Measurements from ENCODE around the gene ZNF197. TPM values are rescaled to one million over a fixed set of nuclear protein-coding genes. Genes with fewer than 3 reads are reported as not detected.
A peak's percentile ranks its signal among the peaks of the same experiment; 100 is the strongest.
"Not testable (repeated sequence)": the region's sequence is repeated elsewhere in the genome, so short reads cannot be mapped to it uniquely, and the experiment has no call there.

ZNF197 gene
- total RNA-seq, 2 experiments from 2014 or later, result 10.6 to 11.4 TPM

DNA sequence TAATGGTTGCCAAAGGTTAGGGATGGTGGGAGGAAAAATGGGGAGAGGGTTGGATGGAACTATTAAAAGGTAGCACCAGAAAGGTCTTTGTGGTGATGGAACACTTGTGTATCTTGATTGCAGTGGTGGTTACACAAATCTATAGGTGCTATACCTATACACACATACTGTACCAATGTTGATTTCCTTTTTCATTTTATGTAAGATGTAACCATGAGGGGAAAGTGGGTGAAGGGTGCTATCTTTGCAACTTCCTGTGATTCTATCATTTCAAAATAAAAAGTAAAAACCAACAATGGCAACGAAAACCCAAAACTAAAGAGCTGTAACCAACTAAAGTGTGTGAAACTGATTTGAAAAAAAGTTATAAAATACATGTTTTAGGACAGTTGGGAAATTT is 22.9 kb downstream of the ZNF197 start:
- DNase-seq, result no peak
- Mint-ChIP-seq H3K27ac (no peak overlapping the region), H3K4me1 (peaks cover 8% of the 10 kb centered on the region), H3K9me3 (peaks cover 44% of the 10 kb centered on the region), H3K36me3 (peaks cover 70% of the 10 kb centered on the region), H3K27me3 (no peaks in the 10 kb centered on the region), H3K4me3 (peak overlapping the region; percentile 88)

- H3K36me3 Mint-ChIP-seq, result peaks cover 68% of the 10 kb centered on the region
- peaks cover 39% of the 10 kb centered on the region for H3K9me3 Mint-ChIP-seq
Observed at GRCh38 chr3:44648564-44649229, 23.9 kb downstream of the ZNF197 start, which contains the start of gene ZNF35. ZNF35 (plus strand) TSS chr3:44648732; CDS start chr3:44651068, 2,336 bp downstream.

GRCh38 chr3:44649709-44650108 is 24.9 kb downstream of the ZNF197 start:
- DNase-seq, result no peak
- Mint-ChIP-seq H3K4me3 (no peak overlapping the region), H3K27me3 (no peaks in the 10 kb centered on the region), H3K4me1 (peaks cover 8% of the 10 kb centered on the region), H3K27ac (no peak overlapping the region), H3K36me3 (peaks cover 73% of the 10 kb centered on the region), H3K9me3 (peaks cover 45% of the 10 kb centered on the region)

More at GRCh38 chr3:44648564-44649229, 23.9 kb downstream of the ZNF197 start, which contains the start of gene ZNF35:
- DNase-seq, result peak; percentile 55
- H3K27ac Mint-ChIP-seq, result peak within 1 kb of the TSS; percentile 63
- H3K4me1 Mint-ChIP-seq, result peaks cover 8% of the 10 kb centered on the region
- H3K27me3 Mint-ChIP-seq, result no peaks in the 10 kb centered on the region
- H3K4me3 Mint-ChIP-seq, result peak within 1 kb of the TSS; percentile 88

DNA sequence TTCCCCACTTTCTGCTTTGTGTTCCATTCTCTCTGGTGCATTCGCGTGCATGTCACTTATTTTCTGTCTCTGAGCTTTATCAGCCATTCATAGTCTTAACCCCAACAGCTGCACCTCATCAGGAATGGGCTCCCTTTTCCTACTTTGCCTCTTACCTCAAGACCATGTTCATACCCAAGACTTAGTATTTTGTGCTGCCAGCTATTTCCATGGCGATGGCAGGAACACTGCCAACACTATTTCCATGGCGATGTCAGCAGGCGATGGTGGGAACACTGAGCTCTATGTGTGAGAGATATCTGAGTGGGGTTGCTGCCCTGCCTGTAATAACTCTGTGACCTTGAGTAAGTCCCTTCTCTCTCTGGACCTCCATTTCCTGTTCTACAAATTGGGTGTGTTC is 29.2 kb downstream of the ZNF197 start:
- peaks cover 2% of the 10 kb centered on the region for H3K4me1 Mint-ChIP-seq
- peaks cover 73% of the 10 kb centered on the region for H3K36me3 Mint-ChIP-seq
- peaks cover 45% of the 10 kb centered on the region for H3K9me3 Mint-ChIP-seq
- H3K27ac Mint-ChIP-seq, result no peak overlapping the region
- H3K27me3 Mint-ChIP-seq, result no peaks in the 10 kb centered on the region
- DNase-seq, result no peak
- no peak overlapping the region for H3K4me3 Mint-ChIP-seq

DNA sequence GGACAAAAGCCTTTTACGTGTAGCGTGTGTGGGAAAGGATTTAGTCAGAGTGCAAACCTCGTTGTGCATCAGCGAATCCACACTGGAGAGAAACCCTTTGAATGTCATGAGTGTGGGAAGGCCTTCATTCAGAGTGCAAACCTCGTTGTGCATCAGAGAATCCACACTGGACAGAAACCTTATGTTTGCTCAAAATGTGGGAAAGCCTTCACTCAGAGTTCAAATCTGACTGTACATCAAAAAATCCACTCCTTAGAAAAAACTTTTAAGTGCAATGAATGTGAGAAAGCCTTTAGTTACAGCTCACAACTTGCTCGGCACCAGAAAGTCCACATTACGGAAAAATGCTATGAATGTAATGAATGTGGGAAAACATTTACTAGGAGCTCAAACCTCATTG is 34.2 kb downstream of the ZNF197 start:
- no peak for DNase-seq
- Mint-ChIP-seq H3K4me3 (no peak overlapping the region), H3K9me3 (peaks cover 57% of the 10 kb centered on the region), H3K4me1 (no peaks in the 10 kb centered on the region), H3K36me3 (peaks cover 70% of the 10 kb centered on the region), H3K27ac (no peak overlapping the region), H3K27me3 (no peaks in the 10 kb centered on the region)

DNA sequence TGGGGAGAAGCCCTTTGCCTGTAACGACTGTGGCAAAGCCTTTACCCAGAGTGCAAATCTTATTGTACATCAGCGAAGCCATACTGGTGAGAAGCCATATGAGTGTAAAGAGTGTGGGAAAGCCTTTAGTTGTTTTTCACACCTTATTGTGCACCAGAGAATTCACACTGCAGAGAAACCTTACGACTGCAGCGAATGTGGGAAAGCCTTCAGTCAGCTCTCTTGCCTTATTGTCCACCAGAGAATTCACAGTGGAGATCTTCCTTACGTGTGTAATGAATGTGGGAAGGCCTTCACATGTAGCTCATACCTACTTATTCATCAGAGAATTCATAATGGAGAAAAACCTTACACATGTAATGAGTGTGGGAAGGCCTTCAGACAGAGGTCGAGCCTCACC is 34.6 kb downstream of the ZNF197 start:
- Mint-ChIP-seq H3K27ac (no peak overlapping the region), H3K27me3 (no peaks in the 10 kb centered on the region), H3K4me3 (no peak overlapping the region), H3K9me3 (peaks cover 57% of the 10 kb centered on the region), H3K4me1 (no peaks in the 10 kb centered on the region), H3K36me3 (peaks cover 68% of the 10 kb centered on the region)
- DNase-seq, result no peak

- Mint-ChIP-seq H3K4me1 (no peaks in the 10 kb centered on the region), H3K9me3 (peaks cover 62% of the 10 kb centered on the region), H3K36me3 (peaks cover 68% of the 10 kb centered on the region), H3K27me3 (no peaks in the 10 kb centered on the region), H3K27ac (no peak overlapping the region), H3K4me3 (no peak overlapping the region)
- no peak for DNase-seq
Observed at GRCh38 chr3:44661189-44661588, 36.4 kb downstream of the ZNF197 start.

GRCh38 chr3:44665173-44665572 is 40.3 kb downstream of the ZNF197 start:
- Mint-ChIP-seq H3K27me3 (no peaks in the 10 kb centered on the region), H3K36me3 (peaks cover 37% of the 10 kb centered on the region), H3K9me3 (peaks cover 40% of the 10 kb centered on the region), H3K27ac (no peak overlapping the region), H3K4me3 (no peak overlapping the region), H3K4me1 (no peaks in the 10 kb centered on the region)
- DNase-seq, result no peak

DNA sequence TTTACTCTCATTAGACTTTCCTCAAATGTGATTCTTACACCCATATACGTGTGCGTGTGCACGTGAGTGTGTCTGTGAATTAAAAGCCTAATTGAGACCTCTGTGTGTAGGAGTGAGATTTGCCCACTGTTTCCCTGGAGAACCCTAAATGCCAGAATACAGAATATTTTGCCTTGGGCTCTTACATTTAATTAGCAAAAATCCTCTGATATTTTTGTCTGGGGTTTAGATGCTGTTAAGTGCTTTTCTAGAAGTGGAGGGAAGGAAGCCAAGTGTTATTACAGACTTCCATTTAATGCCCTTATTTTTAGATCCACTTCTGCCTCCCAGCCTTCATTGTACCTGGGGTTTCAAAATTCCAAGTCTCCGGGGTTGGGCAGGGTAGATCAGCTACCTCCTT is 41.5 kb downstream of the ZNF197 start:
- peaks cover 34% of the 10 kb centered on the region for H3K9me3 Mint-ChIP-seq
- H3K36me3 Mint-ChIP-seq, result peaks cover 27% of the 10 kb centered on the region
- DNase-seq, result no peak
- H3K4me1 Mint-ChIP-seq, result no peaks in the 10 kb centered on the region
- no peak overlapping the region for H3K4me3 Mint-ChIP-seq
- H3K27ac Mint-ChIP-seq, result no peak overlapping the region
- H3K27me3 Mint-ChIP-seq, result no peaks in the 10 kb centered on the region

GRCh38 chr3:44669760-44670159 is 44.9 kb downstream of the ZNF197 start:
- Mint-ChIP-seq H3K27ac (no peak overlapping the region), H3K4me1 (no peaks in the 10 kb centered on the region), H3K4me3 (no peak overlapping the region), H3K9me3 (peaks cover 36% of the 10 kb centered on the region), H3K27me3 (no peaks in the 10 kb centered on the region), H3K36me3 (peaks cover 18% of the 10 kb centered on the region)
- DNase-seq, result no peak

DNA sequence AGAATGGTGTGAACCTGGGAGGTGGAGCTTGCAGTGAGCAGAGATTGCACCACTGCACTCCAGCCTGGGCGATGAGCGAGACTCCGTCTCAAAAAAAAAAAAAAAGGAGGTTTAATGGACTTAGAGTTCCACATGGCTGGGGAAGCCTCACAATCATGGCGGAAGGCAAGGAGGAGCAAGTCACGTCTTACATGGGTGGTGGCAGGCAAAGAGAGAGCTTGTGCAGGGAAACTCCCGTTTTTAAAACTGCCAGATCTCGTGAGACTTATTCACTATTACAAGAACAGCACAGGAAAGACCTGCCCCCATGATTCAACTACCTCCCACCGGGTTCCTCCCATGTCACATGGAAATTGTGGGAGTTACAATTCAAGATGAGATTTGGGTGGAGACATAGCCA is 48.6 kb downstream of the ZNF197 start:
- Mint-ChIP-seq H3K9me3 (peaks cover 35% of the 10 kb centered on the region), H3K36me3 (peaks cover 18% of the 10 kb centered on the region)
- DNase-seq, H3K27me3 Mint-ChIP-seq, H3K4me3 Mint-ChIP-seq, H3K27ac Mint-ChIP-seq, H3K4me1 Mint-ChIP-seq: not testable (repeated sequence)

GRCh38 chr3:44674211-44674610 is 49.4 kb downstream of the ZNF197 start:
- no peak for DNase-seq
- H3K27me3 Mint-ChIP-seq, result no peaks in the 10 kb centered on the region
- H3K36me3 Mint-ChIP-seq, result peaks cover 16% of the 10 kb centered on the region
- H3K4me3 Mint-ChIP-seq, result no peak overlapping the region
- peaks cover 37% of the 10 kb centered on the region for H3K9me3 Mint-ChIP-seq
- H3K27ac Mint-ChIP-seq, result no peak overlapping the region
- H3K4me1 Mint-ChIP-seq, result no peaks in the 10 kb centered on the region

GRCh38 chr3:44678480-44679116 is 53.8 kb downstream of the ZNF197 start:
- peaks cover 37% of the 10 kb centered on the region for H3K36me3 Mint-ChIP-seq
- no peaks in the 10 kb centered on the region for H3K27me3 Mint-ChIP-seq
- DNase-seq, result no peak
- no peaks in the 10 kb centered on the region for H3K4me1 Mint-ChIP-seq
- no peak overlapping the region for H3K27ac Mint-ChIP-seq
- H3K4me3 Mint-ChIP-seq, result no peak overlapping the region
- H3K9me3 Mint-ChIP-seq, result peaks cover 49% of the 10 kb centered on the region

DNA sequence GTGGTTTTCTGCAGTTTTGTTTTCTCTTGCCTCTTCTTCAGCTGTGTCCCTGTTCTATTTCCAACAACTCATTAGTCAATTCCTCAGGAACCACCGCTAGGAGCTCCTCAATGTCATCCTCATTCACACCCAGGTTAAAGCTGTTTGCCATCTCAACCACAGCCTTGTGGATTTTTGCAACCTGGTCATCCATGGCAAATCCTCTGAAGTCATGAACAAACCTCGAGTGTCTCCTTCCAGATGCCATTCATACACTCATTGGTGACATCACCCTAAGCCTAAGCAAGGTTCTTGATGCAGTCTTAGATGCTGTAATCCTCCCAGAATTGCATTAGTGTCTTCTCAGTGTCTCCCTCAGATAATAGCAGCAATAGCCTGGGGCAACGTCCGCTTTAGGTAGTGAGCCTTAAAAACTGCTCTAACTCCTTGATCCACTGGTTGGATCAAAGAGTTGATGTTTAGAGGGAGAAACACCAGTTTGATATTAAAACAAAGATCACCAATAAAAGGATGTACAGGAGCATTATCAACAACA is 56.2 kb downstream of the ZNF197 start:
- H3K4me3 Mint-ChIP-seq, result no peak overlapping the region
- no peak for DNase-seq
- H3K9me3 Mint-ChIP-seq, result peaks cover 55% of the 10 kb centered on the region
- H3K27me3 Mint-ChIP-seq, result no peaks in the 10 kb centered on the region
- peaks cover 55% of the 10 kb centered on the region for H3K36me3 Mint-ChIP-seq
- no peak overlapping the region for H3K27ac Mint-ChIP-seq
- peaks cover 13% of the 10 kb centered on the region for H3K4me1 Mint-ChIP-seq

- H3K27me3 Mint-ChIP-seq, result peaks cover 2% of the 10 kb centered on the region
- no peak for DNase-seq
- H3K9me3 Mint-ChIP-seq, result peaks cover 60% of the 10 kb centered on the region
- peaks cover 13% of the 10 kb centered on the region for H3K4me1 Mint-ChIP-seq
- H3K36me3 Mint-ChIP-seq, result peaks cover 58% of the 10 kb centered on the region
- H3K27ac Mint-ChIP-seq, result no peak overlapping the region
- no peak overlapping the region for H3K4me3 Mint-ChIP-seq
Observed at GRCh38 chr3:44682182-44682896, 57.5 kb downstream of the ZNF197 start.

Measured in activated naive CD8-positive, alpha-beta T cell treated with anti-CD3 and anti-CD28 coated beads for 36 hours (primary cell).